PC-9 (cell line): ENCODE results near the gene TMEM38A. TPM values are rescaled to one million over a fixed set of nuclear protein-coding genes. Genes with fewer than 3 reads are reported as not detected.

Experiments used
- BruUV-seq: library from RNA; stranded (reverse); fragments of 400-500 nt; replicated peaks from 2 replicates; lab custom pipeline; 2021; lab: Mats Ljungman, UMichigan
- CTCF ChIA-PET: fragments of 300-600 bp; sonication (Branson Sonifier 250); formaldehyde crosslinking; loops from one replicate; lab custom pipeline; 2022; ENCODE audit warnings: antibody characterized with exemption; lab: Charles Lee
- POLR2A ChIA-PET: fragments of 300-600 bp; sonication (Branson Sonifier 250); formaldehyde crosslinking; loops from one replicate; lab custom pipeline; 2022; ENCODE audit warnings: antibody characterized with exemption; ENCODE audit not compliant: unreplicated experiment; lab: Charles Lee
- DNase-seq, 2 experiments: peaks; one replicate each; pipeline versions ENCODE4 v3.0.0 to v3.0.0-alpha.2; 2015 to 2022; ENCODE audit warnings: mixed read lengths in 1 of 2
- H2AFZ ChIP-seq: fragments of 200-600 bp; sonication (generic); 2 replicates; pipeline ENCODE4 v1.8.1; 2017; ENCODE audit warnings: antibody characterized with exemption
- H3F3A ChIP-seq: fragments of 200-600 bp; sonication (generic); 2 replicates; pipeline ENCODE4 v1.8.1; 2017; ENCODE audit warnings: antibody characterized with exemption, mild to moderate bottlenecking, low read depth; ENCODE audit not compliant: insufficient read depth
- H3K27ac ChIP-seq: fragments of 200-600 bp; sonication (generic); 2 replicates; pipeline ENCODE4 v1.6.1; 2016; ENCODE audit warnings: mixed run types
- H3K27me3 ChIP-seq: fragments of 200-600 bp; sonication (generic); 2 replicates; pipeline ENCODE4 v1.6.1; 2016; ENCODE audit warnings: low read depth, mixed run types; ENCODE audit not compliant: insufficient read depth
- H3K36me3 ChIP-seq: fragments of 200-600 bp; sonication (generic); 2 replicates; pipeline ENCODE4 v1.6.1; 2016; ENCODE audit warnings: low read depth, mixed run types
- H3K4me1 ChIP-seq: fragments of 200-600 bp; sonication (generic); replicated peaks from 2 replicates; pipeline ENCODE4 v1.6.1; 2016; ENCODE audit warnings: mixed run types; ENCODE audit not compliant: insufficient read depth
- H3K4me2 ChIP-seq: fragments of 200-600 bp; sonication (generic); 2 replicates; pipeline ENCODE4 v1.6.1; 2017; ENCODE audit warnings: mixed run types
- H3K4me3 ChIP-seq: fragments of 200-600 bp; sonication (generic); 2 replicates; pipeline ENCODE4 v1.6.1; 2016; ENCODE audit warnings: mixed run types
- H3K79me2 ChIP-seq: fragments of 200-600 bp; sonication (generic); 2 replicates; pipeline ENCODE4 v1.6.1; 2017; ENCODE audit warnings: low read depth, mixed run types
- H3K9me2 ChIP-seq: fragments of 200-600 bp; sonication (generic); 2 replicates; pipeline ENCODE4 v1.8.1; 2017; ENCODE audit warnings: mild to moderate bottlenecking; ENCODE audit not compliant: insufficient read depth
- H3K9me3 ChIP-seq: fragments of 200-600 bp; sonication (generic); 2 replicates; pipeline ENCODE4 v1.8.1; 2016; ENCODE audit warnings: low read depth; ENCODE audit not compliant: insufficient read depth
- H4K20me1 ChIP-seq: fragments of 200-600 bp; sonication (generic); 2 replicates; pipeline ENCODE4 v1.8.1; 2017; ENCODE audit not compliant: insufficient read depth
- CTCF ChIP-seq: fragments of 200-600 bp; sonication (generic); conservative IDR thresholded peaks from 2 replicates; pipeline ENCODE4 v1.6.1; 2017; ENCODE audit warnings: mixed run types, antibody characterized with exemption, mild to moderate bottlenecking, moderate library complexity
- EZH2 ChIP-seq: fragments of 200-600 bp; sonication (generic); IDR thresholded peaks from 2 replicates; pipeline ENCODE4 v1.8.0; 2017; ENCODE audit warnings: antibody characterized with exemption, low read depth
- intact Hi-C: fragments of 100-400 bp; cut with micrococcal nuclease; formaldehyde crosslinking; loops from one replicate; pipeline ENCODE4 v1.10.0; 2022; ENCODE audit not compliant: unreplicated experiment
- total RNA-seq: library from RNA; stranded (reverse); gene quantifications from 2 replicates; pipeline ENCODE4 v1.2.3, GENCODE V29; 2021

TMEM38A gene
- total RNA-seq, 1 experiment from 2014 or later, result 16.0 TPM

DNA sequence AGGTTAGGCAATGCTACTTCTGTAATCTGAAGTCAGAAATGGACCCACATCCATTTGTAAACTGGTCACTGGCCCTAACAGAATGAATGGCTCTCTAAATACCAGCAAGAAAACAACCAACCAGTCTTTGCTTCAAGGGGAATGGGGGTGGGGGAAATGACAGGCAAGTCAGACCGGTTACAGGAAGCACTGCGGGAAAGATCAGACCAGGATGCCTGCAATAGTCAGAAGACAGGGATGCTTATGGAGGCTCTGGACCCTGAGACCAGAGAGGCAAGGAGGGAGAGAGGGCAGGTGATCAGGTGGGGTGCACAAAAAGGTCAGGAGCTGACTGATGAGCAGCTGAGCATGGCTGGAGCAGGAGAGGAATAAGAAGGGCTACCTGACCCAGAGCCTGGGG lies 46.0 kb upstream of the TMEM38A start:
- peak in 1 of 2 experiments; percentile 64 for DNase-seq
- H3K4me2 ChIP-seq, result peak overlapping the region; percentile 2; the same call in 1 of the 2 replicates
- intact Hi-C loops, result no loop called here
- H3K79me2 ChIP-seq, result peaks cover 100% of the 10 kb centered on the region
- H3K4me1 ChIP-seq, result peaks cover 18% of the 10 kb centered on the region
- H3K9me2 ChIP-seq, result no peaks in the 10 kb centered on the region
- H3K36me3 ChIP-seq, result no peaks in the 10 kb centered on the region
- H2AFZ ChIP-seq, result no peak overlapping the region
- H3F3A ChIP-seq, result peaks cover 8% of the 10 kb centered on the region; the same call in 1 of the 2 replicates
- ChIA-PET CTCF (interaction anchor here (0.6 kb wide), 1 partner anchor 110 kb away, joined by 3 read pairs; no protein-coding TSS in a partner anchor), POLR2A (no interaction called here)
- BruUV-seq, result no TSS peak
- peaks cover 100% of the 10 kb centered on the region for H4K20me1 ChIP-seq
- TF ChIP-seq EZH2 (no peak), CTCF (no peak)
- H3K27ac ChIP-seq, result no peak overlapping the region
- H3K27me3 ChIP-seq, result no peaks in the 10 kb centered on the region
- H3K4me3 ChIP-seq, result no peak overlapping the region
- H3K9me3 ChIP-seq, result no peaks in the 10 kb centered on the region

- Histone ChIP-seq H3K79me2 (peaks cover 100% of the 10 kb centered on the region), H3K27ac (no peak overlapping the region), H4K20me1 (peaks cover 100% of the 10 kb centered on the region), H3K27me3 (no peaks in the 10 kb centered on the region), H3F3A (peaks cover 7% of the 10 kb centered on the region; the same call in 1 of the 2 replicates), H3K36me3 (no peaks in the 10 kb centered on the region), H3K9me3 (no peaks in the 10 kb centered on the region), H3K4me2 (no peak overlapping the region), H3K4me1 (peaks cover 22% of the 10 kb centered on the region), H2AFZ (no peak overlapping the region), H3K9me2 (no peaks in the 10 kb centered on the region), H3K4me3 (no peak overlapping the region)
- TF ChIP-seq EZH2 (no peak), CTCF (no peak)
- no peak for DNase-seq
- intact Hi-C loops, result no loop called here
- POLR2A ChIA-PET, result interaction anchor here (0.6 kb wide), 1 partner anchor 12 kb away, joined by 4 read pairs; the partner anchor contains the start of gene MED26
- BruUV-seq, result no TSS peak
- CTCF ChIA-PET, result no interaction called here
Measured at GRCh38 chr19:16615808-16616207, 45.1 kb upstream of the TMEM38A start.

DNA sequence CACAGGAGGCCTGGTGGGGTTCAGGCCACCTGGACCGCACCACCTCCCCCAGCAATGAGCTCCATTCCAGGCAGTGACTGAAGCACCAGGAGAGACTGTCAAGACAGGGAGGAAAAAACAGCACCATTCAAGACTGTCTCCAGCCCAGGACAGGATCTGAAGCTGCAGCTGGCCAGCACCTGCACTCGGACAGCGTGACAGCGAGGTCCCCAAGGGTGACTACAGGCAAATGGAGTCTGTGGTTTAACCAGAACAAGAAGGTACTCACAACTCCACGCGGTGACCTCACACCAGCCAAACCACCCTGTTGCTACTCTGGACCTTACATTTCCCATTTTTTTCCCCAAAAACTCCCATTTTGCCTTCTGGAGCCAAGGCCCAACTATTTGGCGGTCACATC lies 42.7 kb upstream of the TMEM38A start:
- Histone ChIP-seq H3K27ac (no peak overlapping the region), H2AFZ (no peak overlapping the region), H3K27me3 (no peaks in the 10 kb centered on the region), H4K20me1 (peaks cover 100% of the 10 kb centered on the region), H3K79me2 (peaks cover 100% of the 10 kb centered on the region), H3K36me3 (no peaks in the 10 kb centered on the region), H3K4me2 (no peak overlapping the region), H3K9me3 (no peaks in the 10 kb centered on the region), H3K9me2 (no peaks in the 10 kb centered on the region), H3K4me1 (peaks cover 23% of the 10 kb centered on the region), H3F3A (no peaks in the 10 kb centered on the region; the same call in 1 of the 2 replicates), H3K4me3 (no peak overlapping the region)
- TF ChIP-seq CTCF, result no peak
- no TSS peak for BruUV-seq
- CTCF ChIA-PET, result no interaction called here
- no peak for DNase-seq
- intact Hi-C loops, result no loop called here
- POLR2A ChIA-PET, result interaction anchor here (0.5 to 0.6 kb wide), 2 partner anchors 49 to 325 kb away, joined by 3 to 6 read pairs; no protein-coding TSS in a partner anchor
